Fibroblast of pulmonary artery (primary cell): ENCODE measurements around the gene LAMP1.

Experiments
- DNase-seq: peaks from one replicate; pipeline ENCODE4 v3.0.0-alpha.2; 2010; ENCODE audit warnings: low read depth
- H3K4me3 ChIP-seq: replicated peaks from 2 replicates; pipeline ENCODE4 v1.5.1; 2011; ENCODE audit warnings: low read depth, mild to moderate bottlenecking, control low read depth, low read length, moderate library complexity
- CTCF ChIP-seq: IDR thresholded peaks from 2 replicates; pipeline ENCODE4 v1.5.1; 2011; ENCODE audit warnings: mild to moderate bottlenecking, control low read depth, low read length, inconsistent platforms; ENCODE audit errors: missing control alignments

Gene LAMP1

GRCh38 chr13:113349491-113349890 is 52.5 kb downstream of the LAMP1 start:
- H3K4me3 ChIP-seq: no peak overlapping the region
- TF ChIP-seq CTCF: no peak
- no peak for DNase-seq

GRCh38 chr13:113350065-113350937 is 53.3 kb downstream of the LAMP1 start:
- TF ChIP-seq CTCF: no peak
- H3K4me3 ChIP-seq: no peak overlapping the region
- no peak for DNase-seq

GRCh38 chr13:113350938-113351335 is 53.9 kb downstream of the LAMP1 start:
- H3K4me3 ChIP-seq: no peak overlapping the region
- TF ChIP-seq CTCF: no peak
- no peak for DNase-seq

- no peak overlapping the region for H3K4me3 ChIP-seq
- TF ChIP-seq CTCF: no peak
- no peak for DNase-seq
Observed at GRCh38 chr13:113351514-113352026, 54.5 kb downstream of the LAMP1 start.

GRCh38 chr13:113353254-113353653 is 56.2 kb downstream of the LAMP1 start:
- no peak for TF ChIP-seq CTCF
- no peak overlapping the region for H3K4me3 ChIP-seq
- no peak for DNase-seq

DNA sequence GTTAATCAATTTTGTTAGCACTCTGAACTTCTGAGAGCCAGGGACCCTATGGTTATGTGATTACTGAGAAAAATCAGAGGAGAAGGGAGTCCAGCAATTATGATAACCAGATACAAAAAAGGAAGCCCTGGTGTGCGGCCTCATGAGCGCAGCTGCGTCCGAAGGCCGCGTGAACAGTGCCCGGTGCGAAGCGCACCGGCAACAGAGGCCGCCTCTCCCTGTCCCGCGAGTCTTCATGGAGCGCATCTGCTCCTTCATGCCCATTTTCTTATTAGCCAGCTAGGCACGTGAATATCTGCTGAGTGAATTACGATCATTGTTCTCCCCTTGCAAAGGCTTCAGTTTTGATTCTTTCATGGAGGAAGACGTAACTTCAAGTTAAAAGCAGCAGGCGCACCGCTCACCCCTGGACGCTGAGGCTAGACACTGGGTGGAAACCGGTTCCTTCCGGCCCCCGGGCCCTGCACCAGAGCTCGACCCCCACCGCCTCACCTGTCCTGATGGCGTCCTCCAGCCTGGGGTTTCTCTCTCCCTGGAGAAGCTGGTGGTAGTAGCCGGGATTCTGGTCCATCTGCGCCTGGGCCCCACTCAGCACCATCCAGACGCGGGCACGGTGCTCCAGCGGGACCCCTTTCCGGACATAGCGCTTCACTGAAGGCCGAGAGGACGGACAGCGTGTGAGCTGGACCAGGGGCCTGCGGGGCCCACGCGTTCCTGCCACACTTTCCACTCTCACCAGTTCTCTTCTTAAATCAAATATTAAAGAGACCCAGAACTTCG is 58.0 kb downstream of the LAMP1 start:
- DNase-seq: no peak
- no peak overlapping the region for H3K4me3 ChIP-seq
- TF ChIP-seq CTCF: no peak
